Fibroblast of mammary gland (primary cell): ENCODE measurements around the gene MAPK12.

Experiments
- DNase-seq: peaks from one replicate; pipeline ENCODE4 v3.0.0-alpha.2; 2010; ENCODE audit warnings: low read depth
- H3K4me3 ChIP-seq: 2 replicates; pipeline ENCODE4 v1.5.1; 2011; ENCODE audit warnings: low read depth, mild to moderate bottlenecking, low read length, moderate library complexity; ENCODE audit not compliant: control insufficient read depth
- CTCF ChIP-seq: conservative IDR thresholded peaks from 2 replicates; pipeline ENCODE4 v1.5.1; 2011; ENCODE audit warnings: low read depth, low read length, inconsistent platforms; ENCODE audit not compliant: control insufficient read depth, insufficient read depth

The MAPK12 gene

GRCh38 chr22:50227579-50228215, 33.8 kb downstream of the MAPK12 start:
- DNase-seq: no peak
- no peak for TF ChIP-seq CTCF
- no peak overlapping the region for H3K4me3 ChIP-seq

- no peak overlapping the region for H3K4me3 ChIP-seq
- no peak for DNase-seq
- TF ChIP-seq CTCF: no peak
These were observed 34.7 kb downstream of the MAPK12 start for GRCh38 chr22:50226875-50227165.

- no peak overlapping the region for H3K4me3 ChIP-seq
- no peak for TF ChIP-seq CTCF
- DNase-seq: no peak
These were observed 35.2 kb downstream of the MAPK12 start for GRCh38 chr22:50226063-50226874.

- no peak overlapping the region for H3K4me3 ChIP-seq
- no peak for TF ChIP-seq CTCF
- DNase-seq: no peak
These were observed 36.1 kb downstream of the MAPK12 start for GRCh38 chr22:50225200-50225969.

GRCh38 chr22:50224071-50224470, 37.4 kb downstream of the MAPK12 start:
- no peak for DNase-seq
- no peak overlapping the region for H3K4me3 ChIP-seq
- TF ChIP-seq CTCF: no peak

GRCh38 chr22:50222508-50222907, 39.0 kb downstream of the MAPK12 start:
- TF ChIP-seq CTCF: no peak

More at GRCh38 chr22:50222508-50222907, 39.0 kb downstream of the MAPK12 start:
- DNase-seq: no peak
- H3K4me3 ChIP-seq: no peak overlapping the region
